ENCODE results near the gene ZWILCH.

DNA sequence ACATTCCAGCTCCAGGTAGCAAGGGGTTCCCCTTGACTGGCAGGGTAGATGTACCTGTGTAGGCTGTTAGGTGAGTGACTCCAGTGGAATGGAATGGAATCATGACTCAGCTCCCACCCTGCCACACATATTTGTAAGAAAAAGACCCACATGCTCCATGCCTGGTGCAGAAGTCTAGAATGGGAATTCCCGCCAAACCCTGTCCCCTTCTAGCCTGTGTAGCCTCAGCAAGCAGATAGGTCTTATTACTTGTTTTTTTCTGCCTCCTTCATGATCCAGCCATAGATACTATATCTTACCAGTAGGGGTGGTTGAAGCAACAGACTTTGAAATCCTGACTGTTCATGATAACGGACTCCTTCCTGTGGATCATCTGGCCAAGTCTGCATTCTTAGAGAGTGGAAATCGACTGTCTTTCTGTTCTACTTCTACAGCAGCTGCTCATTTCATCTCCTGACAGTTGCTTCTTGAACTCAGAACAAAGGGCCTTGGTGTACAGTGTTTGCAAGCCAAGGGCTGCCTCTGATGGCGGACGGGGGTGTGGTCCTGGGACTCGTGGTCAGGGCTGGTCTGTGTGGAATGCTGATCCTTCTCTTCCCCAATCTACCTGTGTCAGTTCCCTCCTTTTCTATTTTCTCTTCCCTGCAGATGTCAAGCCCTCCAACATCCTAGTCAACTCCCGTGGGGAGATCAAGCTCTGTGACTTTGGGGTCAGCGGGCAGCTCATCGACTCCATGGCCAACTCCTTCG, 23.8 kb upstream of the ZWILCH start:
- TF ChIP-seq, protein P1, sequence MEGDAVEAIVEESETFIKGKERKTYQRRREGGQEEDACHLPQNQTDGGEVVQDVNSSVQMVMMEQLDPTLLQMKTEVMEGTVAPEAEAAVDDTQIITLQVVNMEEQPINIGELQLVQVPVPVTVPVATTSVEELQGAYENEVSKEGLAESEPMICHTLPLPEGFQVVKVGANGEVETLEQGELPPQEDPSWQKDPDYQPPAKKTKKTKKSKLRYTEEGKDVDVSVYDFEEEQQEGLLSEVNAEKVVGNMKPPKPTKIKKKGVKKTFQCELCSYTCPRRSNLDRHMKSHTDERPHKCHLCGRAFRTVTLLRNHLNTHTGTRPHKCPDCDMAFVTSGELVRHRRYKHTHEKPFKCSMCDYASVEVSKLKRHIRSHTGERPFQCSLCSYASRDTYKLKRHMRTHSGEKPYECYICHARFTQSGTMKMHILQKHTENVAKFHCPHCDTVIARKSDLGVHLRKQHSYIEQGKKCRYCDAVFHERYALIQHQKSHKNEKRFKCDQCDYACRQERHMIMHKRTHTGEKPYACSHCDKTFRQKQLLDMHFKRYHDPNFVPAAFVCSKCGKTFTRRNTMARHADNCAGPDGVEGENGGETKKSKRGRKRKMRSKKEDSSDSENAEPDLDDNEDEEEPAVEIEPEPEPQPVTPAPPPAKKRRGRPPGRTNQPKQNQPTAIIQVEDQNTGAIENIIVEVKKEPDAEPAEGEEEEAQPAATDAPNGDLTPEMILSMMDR (IDR thresholded peaks at IDR 0.05), result no peak
- TF ChIP-seq EP300 (IDR thresholded peaks at IDR 0.05) (no peak), POLR2A (IDR thresholded peaks at IDR 0.05) (no peak)

All from ovary (tissue), 3 donors.